ENCODE data around the gene SGK1.

GRCh38 chr6:134343066-134343465 is 25.2 kb upstream of the SGK1 start:
- TF ChIP-seq, protein P1, sequence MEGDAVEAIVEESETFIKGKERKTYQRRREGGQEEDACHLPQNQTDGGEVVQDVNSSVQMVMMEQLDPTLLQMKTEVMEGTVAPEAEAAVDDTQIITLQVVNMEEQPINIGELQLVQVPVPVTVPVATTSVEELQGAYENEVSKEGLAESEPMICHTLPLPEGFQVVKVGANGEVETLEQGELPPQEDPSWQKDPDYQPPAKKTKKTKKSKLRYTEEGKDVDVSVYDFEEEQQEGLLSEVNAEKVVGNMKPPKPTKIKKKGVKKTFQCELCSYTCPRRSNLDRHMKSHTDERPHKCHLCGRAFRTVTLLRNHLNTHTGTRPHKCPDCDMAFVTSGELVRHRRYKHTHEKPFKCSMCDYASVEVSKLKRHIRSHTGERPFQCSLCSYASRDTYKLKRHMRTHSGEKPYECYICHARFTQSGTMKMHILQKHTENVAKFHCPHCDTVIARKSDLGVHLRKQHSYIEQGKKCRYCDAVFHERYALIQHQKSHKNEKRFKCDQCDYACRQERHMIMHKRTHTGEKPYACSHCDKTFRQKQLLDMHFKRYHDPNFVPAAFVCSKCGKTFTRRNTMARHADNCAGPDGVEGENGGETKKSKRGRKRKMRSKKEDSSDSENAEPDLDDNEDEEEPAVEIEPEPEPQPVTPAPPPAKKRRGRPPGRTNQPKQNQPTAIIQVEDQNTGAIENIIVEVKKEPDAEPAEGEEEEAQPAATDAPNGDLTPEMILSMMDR (IDR thresholded peaks at IDR 0.05) = no peak
- TF ChIP-seq POLR2AphosphoS5 (IDR thresholded peaks at IDR 0.05) (no peak), POLR2A (IDR thresholded peaks at IDR 0.05) (no peak)

Measured in sigmoid colon (tissue), 4 donors.